NCI-H187 (cell line): ENCODE measurements around the gene GAGE12J.
"Not testable (repeated sequence)": the region's sequence is repeated elsewhere in the genome, so short reads cannot be mapped to it uniquely, and the experiment has no call there.

Experiments used
- DNase-seq, 2 experiments: peaks; one replicate each; lab custom pipeline; 2025; lab: John Stamatoyannopoulos, UW

GAGE12J gene

GRCh38 chrX:49310371-49310770, 11.5 kb upstream of the GAGE12J start:
- DNase-seq: no peak

GRCh38 chrX:49312176-49312575, 9.7 kb upstream of the GAGE12J start:
- no peak for DNase-seq

- DNase-seq: no peak
These were observed 5.8 kb upstream of the GAGE12J start for GRCh38 chrX:49316085-49316484.

GRCh38 chrX:49322266-49322665, 429 bp downstream of the GAGE12J start:
- not testable (repeated sequence) for DNase-seq

- DNase-seq: not testable (repeated sequence)
These were observed 1.9 kb downstream of the GAGE12J start for GRCh38 chrX:49323735-49324134.

GRCh38 chrX:49330421-49330820, 8.6 kb downstream of the GAGE12J start:
- not testable (repeated sequence) for DNase-seq

GRCh38 chrX:49331282-49331681, 9.4 kb downstream of the GAGE12J start, which contains the start of gene GAGE13:
TSS of gene GAGE13 (plus strand) at chrX:49331582. CDS start at chrX:49332738, 1,156 bp downstream.
- DNase-seq: not testable (repeated sequence)

- DNase-seq: not testable (repeated sequence)
These were observed 10.0 kb downstream of the GAGE12J start for GRCh38 chrX:49331841-49332240.

- not testable (repeated sequence) for DNase-seq
These were observed 19.6 kb downstream of the GAGE12J start for GRCh38 chrX:49341449-49341848.

GRCh38 chrX:49344496-49345175, 22.8 kb downstream of the GAGE12J start:
- not testable (repeated sequence) for DNase-seq

GRCh38 chrX:49345402-49345801, 23.6 kb downstream of the GAGE12J start:
- not testable (repeated sequence) for DNase-seq

- DNase-seq: not testable (repeated sequence)
These were observed 24.3 kb downstream of the GAGE12J start for GRCh38 chrX:49346150-49346549.
